Measurements from ENCODE around the gene MTMR12.

DNA sequence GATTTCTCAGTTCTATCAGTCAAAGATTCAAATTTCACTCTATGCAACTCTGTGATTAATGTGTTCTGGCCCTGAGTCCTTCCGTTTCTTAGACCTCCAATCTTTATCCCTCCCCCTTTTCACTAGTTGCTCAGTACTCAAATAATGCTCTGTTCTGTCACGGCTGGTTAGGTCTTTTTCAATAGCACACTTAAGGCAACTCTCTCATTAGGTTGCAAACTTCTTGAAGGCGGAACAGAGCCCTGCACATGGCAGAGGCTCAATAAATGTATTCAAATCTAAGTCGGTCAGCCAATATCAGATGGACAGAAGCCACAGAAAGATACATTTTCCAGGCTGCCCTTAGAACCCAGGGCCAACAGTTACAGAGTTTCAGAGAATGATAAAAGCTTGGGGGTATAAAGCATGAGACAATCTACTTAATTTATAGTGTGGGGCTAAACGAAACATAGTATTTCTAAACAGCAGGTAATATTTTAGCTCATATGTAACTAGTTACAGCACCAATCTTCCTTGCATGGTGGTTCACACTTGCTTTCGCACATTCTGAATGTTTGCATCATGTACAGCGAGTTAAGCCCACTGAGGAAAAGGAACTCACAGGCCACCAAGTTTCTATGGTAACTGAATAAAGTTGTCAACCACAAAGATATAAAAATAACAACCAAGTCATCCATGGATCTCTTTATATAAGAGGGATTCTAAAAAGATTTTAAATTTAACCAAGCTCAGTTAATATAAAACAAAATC is 71.5 kb downstream of the MTMR12 start:
- TF ChIP-seq POLR2AphosphoS5 (IDR thresholded peaks at IDR 0.05), result no peak
- TF ChIP-seq EP300 (IDR thresholded peaks at IDR 0.05), result no peak
- TF ChIP-seq, protein P1, sequence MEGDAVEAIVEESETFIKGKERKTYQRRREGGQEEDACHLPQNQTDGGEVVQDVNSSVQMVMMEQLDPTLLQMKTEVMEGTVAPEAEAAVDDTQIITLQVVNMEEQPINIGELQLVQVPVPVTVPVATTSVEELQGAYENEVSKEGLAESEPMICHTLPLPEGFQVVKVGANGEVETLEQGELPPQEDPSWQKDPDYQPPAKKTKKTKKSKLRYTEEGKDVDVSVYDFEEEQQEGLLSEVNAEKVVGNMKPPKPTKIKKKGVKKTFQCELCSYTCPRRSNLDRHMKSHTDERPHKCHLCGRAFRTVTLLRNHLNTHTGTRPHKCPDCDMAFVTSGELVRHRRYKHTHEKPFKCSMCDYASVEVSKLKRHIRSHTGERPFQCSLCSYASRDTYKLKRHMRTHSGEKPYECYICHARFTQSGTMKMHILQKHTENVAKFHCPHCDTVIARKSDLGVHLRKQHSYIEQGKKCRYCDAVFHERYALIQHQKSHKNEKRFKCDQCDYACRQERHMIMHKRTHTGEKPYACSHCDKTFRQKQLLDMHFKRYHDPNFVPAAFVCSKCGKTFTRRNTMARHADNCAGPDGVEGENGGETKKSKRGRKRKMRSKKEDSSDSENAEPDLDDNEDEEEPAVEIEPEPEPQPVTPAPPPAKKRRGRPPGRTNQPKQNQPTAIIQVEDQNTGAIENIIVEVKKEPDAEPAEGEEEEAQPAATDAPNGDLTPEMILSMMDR (IDR thresholded peaks at IDR 0.05), result no peak
- TF ChIP-seq POLR2A (IDR thresholded peaks at IDR 0.05), result no peak
